ENCODE data around the gene LAMA4.

Gene LAMA4

DNA sequence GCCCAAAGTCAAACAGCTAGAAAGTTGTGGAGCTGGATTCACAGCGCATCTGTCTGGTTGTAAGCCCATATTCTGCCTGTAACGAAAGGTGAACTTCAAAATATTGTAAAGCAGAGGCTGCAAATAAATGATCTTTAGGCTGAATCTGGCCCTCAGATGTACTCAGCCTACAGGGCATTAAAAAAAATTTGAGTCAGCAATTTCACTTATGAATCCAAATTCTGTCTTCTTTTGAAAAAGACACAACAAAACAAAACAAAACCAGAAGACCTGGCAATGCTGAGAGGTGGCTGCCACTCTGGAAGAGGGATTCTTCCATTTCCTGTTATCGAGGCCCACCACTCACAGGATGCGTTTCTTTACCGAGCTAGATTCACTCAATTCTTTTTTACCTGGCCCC lies 7.1 kb downstream of the LAMA4 start (continued):
- TF ChIP-seq, protein P1, sequence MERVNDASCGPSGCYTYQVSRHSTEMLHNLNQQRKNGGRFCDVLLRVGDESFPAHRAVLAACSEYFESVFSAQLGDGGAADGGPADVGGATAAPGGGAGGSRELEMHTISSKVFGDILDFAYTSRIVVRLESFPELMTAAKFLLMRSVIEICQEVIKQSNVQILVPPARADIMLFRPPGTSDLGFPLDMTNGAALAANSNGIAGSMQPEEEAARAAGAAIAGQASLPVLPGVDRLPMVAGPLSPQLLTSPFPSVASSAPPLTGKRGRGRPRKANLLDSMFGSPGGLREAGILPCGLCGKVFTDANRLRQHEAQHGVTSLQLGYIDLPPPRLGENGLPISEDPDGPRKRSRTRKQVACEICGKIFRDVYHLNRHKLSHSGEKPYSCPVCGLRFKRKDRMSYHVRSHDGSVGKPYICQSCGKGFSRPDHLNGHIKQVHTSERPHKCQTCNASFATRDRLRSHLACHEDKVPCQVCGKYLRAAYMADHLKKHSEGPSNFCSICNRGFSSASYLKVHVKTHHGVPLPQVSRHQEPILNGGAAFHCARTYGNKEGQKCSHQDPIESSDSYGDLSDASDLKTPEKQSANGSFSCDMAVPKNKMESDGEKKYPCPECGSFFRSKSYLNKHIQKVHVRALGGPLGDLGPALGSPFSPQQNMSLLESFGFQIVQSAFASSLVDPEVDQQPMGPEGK (CRISPR knock-in tag; IDR thresholded peaks at IDR 0.05; ENCODE audit: borderline replicate concordance) = no peak
- TF ChIP-seq, protein P2, sequence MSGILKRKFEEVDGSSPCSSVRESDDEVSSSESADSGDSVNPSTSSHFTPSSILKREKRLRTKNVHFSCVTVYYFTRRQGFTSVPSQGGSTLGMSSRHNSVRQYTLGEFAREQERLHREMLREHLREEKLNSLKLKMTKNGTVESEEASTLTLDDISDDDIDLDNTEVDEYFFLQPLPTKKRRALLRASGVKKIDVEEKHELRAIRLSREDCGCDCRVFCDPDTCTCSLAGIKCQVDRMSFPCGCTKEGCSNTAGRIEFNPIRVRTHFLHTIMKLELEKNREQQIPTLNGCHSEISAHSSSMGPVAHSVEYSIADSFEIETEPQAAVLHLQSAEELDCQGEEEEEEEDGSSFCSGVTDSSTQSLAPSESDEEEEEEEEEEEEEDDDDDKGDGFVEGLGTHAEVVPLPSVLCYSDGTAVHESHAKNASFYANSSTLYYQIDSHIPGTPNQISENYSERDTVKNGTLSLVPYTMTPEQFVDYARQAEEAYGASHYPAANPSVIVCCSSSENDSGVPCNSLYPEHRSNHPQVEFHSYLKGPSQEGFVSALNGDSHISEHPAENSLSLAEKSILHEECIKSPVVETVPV (CRISPR knock-in tag; IDR thresholded peaks at IDR 0.05) = no peak
- no peak for TF ChIP-seq RARB (CRISPR knock-in tag; IDR thresholded peaks at IDR 0.05)
- TF ChIP-seq ARNTL (CRISPR knock-in tag; IDR thresholded peaks at IDR 0.05; ENCODE audit: borderline replicate concordance, low read depth) = no peak
- TF ChIP-seq, protein P3, sequence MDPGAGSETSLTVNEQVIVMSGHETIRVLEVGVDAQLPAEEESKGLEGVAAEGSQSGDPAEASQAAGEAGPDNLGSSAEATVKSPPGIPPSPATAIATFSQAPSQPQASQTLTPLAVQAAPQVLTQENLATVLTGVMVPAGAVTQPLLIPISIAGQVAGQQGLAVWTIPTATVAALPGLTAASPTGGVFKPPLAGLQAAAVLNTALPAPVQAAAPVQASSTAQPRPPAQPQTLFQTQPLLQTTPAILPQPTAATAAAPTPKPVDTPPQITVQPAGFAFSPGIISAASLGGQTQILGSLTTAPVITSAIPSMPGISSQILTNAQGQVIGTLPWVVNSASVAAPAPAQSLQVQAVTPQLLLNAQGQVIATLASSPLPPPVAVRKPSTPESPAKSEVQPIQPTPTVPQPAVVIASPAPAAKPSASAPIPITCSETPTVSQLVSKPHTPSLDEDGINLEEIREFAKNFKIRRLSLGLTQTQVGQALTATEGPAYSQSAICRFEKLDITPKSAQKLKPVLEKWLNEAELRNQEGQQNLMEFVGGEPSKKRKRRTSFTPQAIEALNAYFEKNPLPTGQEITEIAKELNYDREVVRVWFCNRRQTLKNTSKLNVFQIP (CRISPR knock-in tag; IDR thresholded peaks at IDR 0.05; ENCODE audit: borderline replicate concordance, low read depth) = no peak
- TF ChIP-seq ZC3H10 (CRISPR knock-in tag; IDR thresholded peaks at IDR 0.05) = no peak
- TF ChIP-seq OSR1 (CRISPR knock-in tag; IDR thresholded peaks at IDR 0.05) = no peak

DNA sequence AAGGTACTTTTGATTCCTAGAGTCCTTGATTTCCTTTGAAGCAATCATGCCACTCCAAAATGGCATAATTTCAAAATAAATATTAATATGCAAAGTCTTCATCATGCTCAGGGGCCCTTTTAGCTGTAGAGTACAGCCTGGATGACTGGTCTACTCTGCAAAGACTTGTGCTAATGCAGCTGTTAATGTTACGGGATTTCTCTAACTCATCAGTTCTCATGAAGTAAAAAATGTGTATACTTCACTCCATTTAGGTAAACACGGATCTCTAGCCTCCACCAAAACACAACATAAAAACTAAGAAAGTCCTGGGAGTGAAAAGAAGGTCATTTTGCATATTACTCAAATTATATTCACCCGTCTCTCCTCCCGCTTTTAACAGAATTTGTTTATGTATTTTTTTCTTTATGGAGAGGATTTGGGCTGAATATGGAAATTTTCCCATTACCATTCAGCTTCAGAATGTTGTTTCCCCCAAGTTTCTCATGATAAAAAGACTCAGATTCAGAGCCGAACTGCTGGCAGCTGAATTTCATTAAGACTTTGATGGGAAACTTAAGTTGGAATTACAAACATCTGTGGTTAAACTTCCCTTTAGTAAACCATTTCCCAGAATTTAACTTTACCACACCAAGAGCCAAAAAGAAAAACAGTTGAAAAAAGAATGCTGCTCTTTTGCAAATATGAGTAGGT lies 8.7 kb downstream of the LAMA4 start:
- peak; percentile 75 for ATAC-seq
- no peak for TF ChIP-seq ZC3H10 (CRISPR knock-in tag; IDR thresholded peaks at IDR 0.05)
- TF ChIP-seq TOX (CRISPR knock-in tag; IDR thresholded peaks at IDR 0.05; ENCODE audit: borderline replicate concordance) = no peak
- no peak for TF ChIP-seq GLIS3 (CRISPR knock-in tag; IDR thresholded peaks at IDR 0.05)
- TF ChIP-seq, protein P2 (CRISPR knock-in tag; IDR thresholded peaks at IDR 0.05) = no peak
- TF ChIP-seq RARB (CRISPR knock-in tag; IDR thresholded peaks at IDR 0.05) = no peak
- TF ChIP-seq ZNF70 (CRISPR knock-in tag; IDR thresholded peaks at IDR 0.05) = no peak
- TF ChIP-seq ARNTL (CRISPR knock-in tag; IDR thresholded peaks at IDR 0.05; ENCODE audit: borderline replicate concordance, low read depth) = no peak
- no peak for TF ChIP-seq ZNF8 (CRISPR knock-in tag; IDR thresholded peaks at IDR 0.05)
- TF ChIP-seq, protein P1 (CRISPR knock-in tag; IDR thresholded peaks at IDR 0.05; ENCODE audit: borderline replicate concordance) = no peak
- no peak for TF ChIP-seq CSDC2 (CRISPR knock-in tag; IDR thresholded peaks at IDR 0.05)
- no peak for TF ChIP-seq ZNF565 (CRISPR knock-in tag; conservative IDR thresholded peaks at IDR 0.05; ENCODE audit: low read depth)
- TF ChIP-seq, protein P4, sequence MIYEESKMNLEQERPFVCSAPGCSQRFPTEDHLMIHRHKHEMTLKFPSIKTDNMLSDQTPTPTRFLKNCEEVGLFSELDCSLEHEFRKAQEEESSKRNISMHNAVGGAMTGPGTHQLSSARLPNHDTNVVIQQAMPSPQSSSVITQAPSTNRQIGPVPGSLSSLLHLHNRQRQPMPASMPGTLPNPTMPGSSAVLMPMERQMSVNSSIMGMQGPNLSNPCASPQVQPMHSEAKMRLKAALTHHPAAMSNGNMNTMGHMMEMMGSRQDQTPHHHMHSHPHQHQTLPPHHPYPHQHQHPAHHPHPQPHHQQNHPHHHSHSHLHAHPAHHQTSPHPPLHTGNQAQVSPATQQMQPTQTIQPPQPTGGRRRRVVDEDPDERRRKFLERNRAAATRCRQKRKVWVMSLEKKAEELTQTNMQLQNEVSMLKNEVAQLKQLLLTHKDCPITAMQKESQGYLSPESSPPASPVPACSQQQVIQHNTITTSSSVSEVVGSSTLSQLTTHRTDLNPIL (CRISPR knock-in tag; IDR thresholded peaks at IDR 0.05; ENCODE audit: low read depth) = no peak

DNA sequence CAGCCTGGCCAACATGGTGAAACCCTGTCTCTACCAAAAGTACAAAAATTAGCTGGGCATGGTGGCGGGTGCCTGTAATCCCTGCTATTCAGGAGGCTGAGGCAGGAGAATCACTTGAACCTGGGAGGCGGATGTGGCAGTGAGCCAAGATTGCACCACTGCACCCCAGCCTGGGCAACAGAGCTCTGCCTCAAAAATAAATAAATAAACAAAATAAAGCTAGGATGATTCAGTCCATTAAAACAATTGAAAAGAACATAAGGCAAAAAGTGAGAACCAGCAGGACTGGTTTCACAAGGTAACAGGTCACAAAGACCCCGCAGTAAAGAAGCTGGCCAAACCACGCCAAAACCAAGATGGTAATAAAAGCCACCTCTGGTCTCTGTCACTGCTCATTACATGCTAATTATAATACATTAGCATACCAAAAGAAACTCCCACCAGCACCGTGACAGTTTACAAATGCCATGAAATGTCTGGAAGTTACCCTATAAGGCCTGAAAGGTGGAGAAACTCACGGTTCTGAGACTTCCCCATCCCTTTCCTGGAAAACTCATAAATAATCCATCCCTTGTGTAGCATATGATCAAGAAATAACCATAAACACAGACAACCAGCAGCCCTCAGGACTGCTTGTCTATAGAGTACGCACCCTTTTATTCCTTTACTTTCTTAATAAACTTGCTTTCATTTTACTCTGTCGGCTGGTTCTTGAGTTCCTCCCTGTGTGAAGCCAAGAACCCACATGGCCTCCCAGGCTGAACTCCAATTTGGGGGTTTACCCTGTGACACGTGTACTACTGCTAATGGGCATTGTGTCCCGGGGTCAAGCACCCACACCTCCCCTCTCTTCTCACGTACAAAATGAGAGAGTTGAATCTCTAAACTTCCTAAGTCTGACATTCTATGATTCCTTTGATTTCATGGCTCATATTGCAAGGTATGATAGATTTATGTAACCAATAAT lies 10.2 kb downstream of the LAMA4 start:
- no peak for ATAC-seq
- no peak for TF ChIP-seq SNAI2 (CRISPR knock-in tag; IDR thresholded peaks at IDR 0.05)
- TF ChIP-seq OSR1 (CRISPR knock-in tag; IDR thresholded peaks at IDR 0.05) = no peak
- no peak for TF ChIP-seq ZNF565 (CRISPR knock-in tag; conservative IDR thresholded peaks at IDR 0.05; ENCODE audit: low read depth)
- no peak for TF ChIP-seq RARB (CRISPR knock-in tag; IDR thresholded peaks at IDR 0.05)
- no peak for TF ChIP-seq GLIS3 (CRISPR knock-in tag; IDR thresholded peaks at IDR 0.05)
- no peak for TF ChIP-seq TCF4 (CRISPR knock-in tag; IDR thresholded peaks at IDR 0.05; ENCODE audit: borderline replicate concordance)
- TF ChIP-seq ISL1 (CRISPR knock-in tag; IDR thresholded peaks at IDR 0.05) = no peak
- no peak for TF ChIP-seq ZNF8 (CRISPR knock-in tag; IDR thresholded peaks at IDR 0.05)
- TF ChIP-seq, protein P3 (CRISPR knock-in tag; IDR thresholded peaks at IDR 0.05; ENCODE audit: borderline replicate concordance, low read depth) = no peak
- TF ChIP-seq ZNF70 (CRISPR knock-in tag; IDR thresholded peaks at IDR 0.05) = no peak
- TF ChIP-seq, protein P4 (CRISPR knock-in tag; IDR thresholded peaks at IDR 0.05; ENCODE audit: low read depth) = no peak

Measured in SK-N-SH treated with all-trans-retinoic acid at 6 μM for 48 hours (cell line).